Ectodermal cell (in vitro differentiated cells): ENCODE results near the gene SCYL3.

Experiments
- H3K27ac ChIP-seq: 2 replicates; pipeline ENCODE4 v1.7.0; 2013; ENCODE audit warnings: mild to moderate bottlenecking, low read depth, low read length; ENCODE audit not compliant: insufficient read depth, poor library complexity, severe bottlenecking
- H3K27me3 ChIP-seq: 2 replicates; pipeline ENCODE4 v1.7.0; 2013; ENCODE audit warnings: mild to moderate bottlenecking, low read length; ENCODE audit not compliant: insufficient read depth, control insufficient read depth, poor library complexity, severe bottlenecking
- H3K36me3 ChIP-seq: one replicate; pipeline ENCODE4 v1.7.0; 2013; ENCODE audit warnings: low read length; ENCODE audit not compliant: control insufficient read depth, insufficient read depth
- H3K4me1 ChIP-seq: one replicate; pipeline ENCODE4 v1.7.0; 2013; ENCODE audit warnings: low read length; ENCODE audit not compliant: control insufficient read depth, insufficient read depth
- H3K4me3 ChIP-seq: 2 replicates; pipeline ENCODE4 v1.7.0; 2013; ENCODE audit warnings: low read depth, low read length, control low read depth; ENCODE audit not compliant: insufficient read depth
- H3K9me3 ChIP-seq: 2 replicates; pipeline ENCODE4 v1.7.0; 2013; ENCODE audit warnings: mild to moderate bottlenecking, low read length, moderate library complexity; ENCODE audit not compliant: control insufficient read depth
- WGBS, 2 experiments: methylation state at CpG; one replicate each; pipeline ENCODE4 v1.1.7; 2013; ENCODE audit warnings: missing lambda C conversion rate in 2 of 2; 5-methylcytosine and 5-hydroxymethylcytosine counted together

The SCYL3 gene

DNA sequence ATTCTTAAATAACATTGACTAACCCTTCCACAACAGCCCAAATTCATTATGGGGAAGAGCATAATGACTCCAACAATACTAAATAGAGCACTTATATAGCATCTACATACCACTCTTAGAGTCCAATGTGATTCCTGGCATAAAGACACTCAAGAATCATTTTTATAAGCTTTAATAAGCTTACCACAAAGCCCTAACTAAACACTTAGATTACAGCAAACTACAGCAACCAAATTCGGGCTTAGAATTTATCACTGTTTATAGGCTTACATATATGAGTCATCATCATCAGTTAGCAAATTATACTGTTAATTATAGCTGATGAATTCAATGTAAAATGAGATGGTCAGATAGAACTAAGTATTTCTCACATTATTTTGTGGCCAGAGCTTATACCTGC is 7.3 kb downstream of the SCYL3 start:
- no peaks in the 10 kb centered on the region for H3K27me3 ChIP-seq
- no peaks in the 10 kb centered on the region for H3K36me3 ChIP-seq
- 83% methylated on average over 1 of the region's 1 CpG; no CpG with 5 or more reads in 1 of the 2 experiments for WGBS, 2 experiments
- peaks cover 5% of the 10 kb centered on the region for H3K4me1 ChIP-seq
- no peak overlapping the region for H3K4me3 ChIP-seq
- H3K27ac ChIP-seq, result no peak overlapping the region
- no peaks in the 10 kb centered on the region for H3K9me3 ChIP-seq

DNA sequence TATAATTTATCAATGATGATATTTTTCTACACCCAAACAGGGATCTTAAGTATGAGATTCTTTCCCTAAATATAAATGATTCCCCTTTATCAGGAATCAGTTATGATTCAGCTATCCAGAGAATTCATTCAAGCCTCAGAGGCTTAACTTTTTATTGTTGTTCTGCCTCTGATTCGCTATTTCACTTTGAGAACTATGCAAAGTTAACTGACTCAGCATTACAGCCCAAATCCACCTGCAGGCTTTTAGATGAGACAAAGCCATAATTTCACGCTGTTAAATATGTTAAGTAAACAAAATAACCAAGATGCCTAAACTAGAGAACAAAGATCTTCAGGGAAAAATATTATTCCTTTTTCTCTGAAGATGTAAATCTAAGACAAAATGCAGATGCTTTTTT is 8.5 kb downstream of the SCYL3 start:
- Histone ChIP-seq H3K27ac (no peak overlapping the region), H3K4me3 (no peak overlapping the region), H3K27me3 (no peaks in the 10 kb centered on the region), H3K9me3 (no peaks in the 10 kb centered on the region), H3K36me3 (no peaks in the 10 kb centered on the region), H3K4me1 (no peaks in the 10 kb centered on the region)
- WGBS, 2 experiments, result 79 to 93% methylated on average over 1 to 2 of the region's 2 CpGs

DNA sequence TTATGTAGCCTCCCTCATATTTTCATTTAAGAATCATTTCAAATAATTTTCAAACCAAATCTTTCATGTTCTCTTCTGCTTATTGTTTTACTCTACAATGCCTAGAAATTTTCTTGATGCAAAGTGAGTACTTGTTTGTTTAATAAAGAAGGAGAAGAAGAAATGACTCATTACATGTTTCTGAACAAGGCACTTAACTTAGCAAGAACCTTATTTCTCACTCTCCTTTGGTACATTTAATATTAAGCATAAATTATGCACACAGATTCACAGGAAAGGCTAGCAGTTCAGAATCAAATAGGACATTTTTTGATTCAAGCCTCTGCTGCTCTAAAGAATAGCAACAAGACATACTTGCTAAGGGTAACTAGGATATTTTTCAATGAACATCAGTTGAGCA is 9.1 kb downstream of the SCYL3 start:
- Histone ChIP-seq H3K27ac (no peak overlapping the region), H3K9me3 (no peaks in the 10 kb centered on the region), H3K4me3 (no peak overlapping the region), H3K27me3 (no peaks in the 10 kb centered on the region), H3K36me3 (no peaks in the 10 kb centered on the region), H3K4me1 (no peaks in the 10 kb centered on the region)

DNA sequence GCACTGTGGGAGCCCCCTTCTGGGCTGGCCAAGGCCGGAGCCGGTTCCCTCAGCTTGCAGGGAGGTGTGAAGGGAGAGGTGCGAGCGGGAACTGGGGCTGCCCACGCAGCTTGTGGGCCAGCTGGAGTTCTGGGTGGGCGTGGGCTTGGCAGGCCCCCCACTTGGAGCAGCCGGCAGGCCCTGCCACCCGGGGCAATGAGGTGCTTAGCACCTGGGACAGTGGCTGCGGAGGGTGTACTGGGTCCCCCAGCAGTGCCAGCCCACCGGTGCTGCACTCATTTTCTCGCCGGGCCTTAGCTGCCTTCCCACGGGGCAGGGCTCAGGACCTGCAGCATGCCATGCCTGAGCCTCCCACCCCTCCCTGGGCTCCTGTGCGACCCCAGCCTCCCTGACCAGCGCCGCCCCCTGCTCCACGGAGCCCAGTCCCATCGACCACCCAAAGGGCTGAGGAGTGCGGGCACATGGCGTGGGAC is 11.6 kb downstream of the SCYL3 start:
- no peaks in the 10 kb centered on the region for H3K9me3 ChIP-seq
- H3K4me3 ChIP-seq, result no peak overlapping the region
- WGBS, 2 experiments, result 96 to 97% methylated on average over 20 of the region's 20 CpGs
- H3K4me1 ChIP-seq, result no peaks in the 10 kb centered on the region
- H3K27me3 ChIP-seq, result no peaks in the 10 kb centered on the region
- no peak overlapping the region for H3K27ac ChIP-seq
- no peaks in the 10 kb centered on the region for H3K36me3 ChIP-seq

- Histone ChIP-seq H3K27ac (no peak overlapping the region), H3K9me3 (no peaks in the 10 kb centered on the region), H3K4me3 (no peak overlapping the region), H3K4me1 (no peaks in the 10 kb centered on the region), H3K36me3 (peaks cover 8% of the 10 kb centered on the region), H3K27me3 (no peaks in the 10 kb centered on the region)
- WGBS, 2 experiments, result 80 to 82% methylated on average over 4 of the region's 4 CpGs
Measured at GRCh38 chr1:169879034-169879840, 14.5 kb downstream of the SCYL3 start.

- H3K27ac ChIP-seq, result no peak overlapping the region
- H3K4me1 ChIP-seq, result no peaks in the 10 kb centered on the region
- H3K27me3 ChIP-seq, result no peaks in the 10 kb centered on the region
- H3K36me3 ChIP-seq, result peaks cover 16% of the 10 kb centered on the region
- H3K4me3 ChIP-seq, result no peak overlapping the region
- H3K9me3 ChIP-seq, result no peaks in the 10 kb centered on the region
- WGBS, 2 experiments, result 93 to 96% methylated on average over 4 of the region's 4 CpGs
Measured at GRCh38 chr1:169878498-169878897, 15.2 kb downstream of the SCYL3 start.

GRCh38 chr1:169877800-169878491 is 15.8 kb downstream of the SCYL3 start:
- no peaks in the 10 kb centered on the region for H3K9me3 ChIP-seq
- H3K36me3 ChIP-seq, result peaks cover 21% of the 10 kb centered on the region
- 90 to 100% methylated on average over 2 of the region's 2 CpGs for WGBS, 2 experiments
- no peak overlapping the region for H3K4me3 ChIP-seq
- no peaks in the 10 kb centered on the region for H3K4me1 ChIP-seq
- no peaks in the 10 kb centered on the region for H3K27me3 ChIP-seq
- H3K27ac ChIP-seq, result no peak overlapping the region

- Histone ChIP-seq H3K27ac (no peak overlapping the region), H3K36me3 (peaks cover 41% of the 10 kb centered on the region), H3K4me3 (no peak overlapping the region), H3K9me3 (no peaks in the 10 kb centered on the region), H3K27me3 (no peaks in the 10 kb centered on the region), H3K4me1 (no peaks in the 10 kb centered on the region)
- WGBS, 2 experiments, result 94 to 97% methylated on average over 3 of the region's 3 CpGs
Measured at GRCh38 chr1:169874229-169874628, 19.5 kb downstream of the SCYL3 start.

- no peaks in the 10 kb centered on the region for H3K27me3 ChIP-seq
Measured at GRCh38 chr1:169873582-169874199, 20.0 kb downstream of the SCYL3 start.

DNA sequence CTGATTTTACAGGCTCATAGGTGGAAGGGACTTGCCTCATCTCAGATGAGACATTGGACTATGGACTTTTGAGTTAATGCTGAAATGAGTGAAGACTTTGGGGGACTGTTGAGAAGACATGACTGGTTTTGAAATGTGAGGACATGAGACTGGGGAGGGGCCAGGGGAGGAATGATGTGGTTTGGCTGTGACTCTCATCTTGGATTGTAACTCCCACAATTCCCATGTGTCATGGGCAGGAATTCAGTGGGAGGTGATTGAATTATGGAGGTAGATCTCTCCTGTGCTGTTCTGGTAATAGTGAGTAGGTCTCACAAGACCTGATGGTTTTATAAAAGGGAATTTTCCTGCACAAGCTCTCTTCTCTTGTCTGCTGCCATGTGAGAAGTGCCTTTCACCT is 20.8 kb downstream of the SCYL3 start:
- H3K27ac ChIP-seq, result no peak overlapping the region
- H3K27me3 ChIP-seq, result no peaks in the 10 kb centered on the region
- H3K36me3 ChIP-seq, result peaks cover 41% of the 10 kb centered on the region
- H3K9me3 ChIP-seq, result no peaks in the 10 kb centered on the region
- no peaks in the 10 kb centered on the region for H3K4me1 ChIP-seq
- H3K4me3 ChIP-seq, result no peak overlapping the region

More at GRCh38 chr1:169873582-169874199, 20.0 kb downstream of the SCYL3 start:
- Histone ChIP-seq H3K9me3 (no peaks in the 10 kb centered on the region), H3K27ac (no peak overlapping the region), H3K4me3 (no peak overlapping the region), H3K4me1 (no peaks in the 10 kb centered on the region), H3K36me3 (peaks cover 41% of the 10 kb centered on the region)
- 94 to 100% methylated on average over 3 of the region's 3 CpGs for whole genome bisulfite sequencing, 2 experiments
